ENCODE measurements around the gene RAB1B. TPM values are rescaled to one million over a fixed set of nuclear protein-coding genes. Genes with fewer than 3 reads are reported as not detected.
"Not testable (repeated sequence)": the region's sequence is repeated elsewhere in the genome, so short reads cannot be mapped to it uniquely, and the experiment has no call there.

The RAB1B gene
- total RNA-seq, 4 donors from 2014 or later: 79.0 to 124 (median 115) TPM

DNA sequence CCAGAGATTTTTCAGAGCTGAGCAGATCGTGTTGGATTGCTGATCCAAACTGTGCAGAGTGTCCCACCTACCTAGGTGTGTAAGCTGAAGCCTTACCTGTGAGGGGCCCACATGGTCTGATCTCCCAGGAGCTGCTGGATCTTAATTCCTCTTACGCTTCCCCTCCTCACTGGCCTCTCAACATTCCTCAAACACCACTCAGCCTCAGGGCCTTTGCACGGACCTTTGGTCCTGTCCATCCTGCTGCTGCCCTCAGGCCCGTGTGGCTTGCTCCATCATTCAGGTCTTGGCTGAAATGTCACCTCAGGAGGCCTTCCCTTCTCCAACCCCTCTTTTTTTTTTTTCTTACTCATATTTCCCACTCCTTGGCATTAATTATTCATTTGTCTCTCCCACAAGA is 21.1 kb upstream of the RAB1B start:
- no peaks in the 10 kb centered on the region for H3K4me1 ChIP-seq
- WGBS: 88% methylated on average over 4 of the region's 4 CpGs

DNA sequence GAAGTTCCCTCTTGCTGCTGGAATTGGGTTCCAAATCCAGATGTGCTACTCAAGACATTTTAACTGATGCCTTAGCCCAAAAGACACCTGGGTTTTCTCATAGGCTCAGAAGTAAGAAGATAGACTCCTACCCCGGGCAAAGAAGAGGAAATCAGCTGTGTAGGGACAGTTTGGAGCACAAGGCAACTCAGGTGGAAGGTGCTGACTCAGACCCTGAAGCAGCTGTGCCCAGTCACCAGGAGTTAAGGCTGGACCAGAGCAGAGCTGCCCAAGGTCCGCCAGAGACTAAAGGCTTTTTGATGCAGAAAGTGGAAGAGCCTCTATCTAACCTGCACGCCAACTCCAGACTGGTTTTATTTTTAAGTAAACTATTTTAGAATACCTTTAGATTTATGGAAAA is 20.6 kb upstream of the RAB1B start:
- Histone ChIP-seq H3K9me3 (no peaks in the 10 kb centered on the region), H3K4me3 (no peak overlapping the region), H3K27me3 (no peaks in the 10 kb centered on the region), H3K27ac (no peak overlapping the region), H3K36me3 (peaks cover 39% of the 10 kb centered on the region), H3K4me1 (no peaks in the 10 kb centered on the region)
- WGBS: 85% methylated on average over 3 of the region's 3 CpGs
- no peak for TF ChIP-seq POLR2A (IDR thresholded peaks at IDR 0.05)
- TF ChIP-seq, protein P1, sequence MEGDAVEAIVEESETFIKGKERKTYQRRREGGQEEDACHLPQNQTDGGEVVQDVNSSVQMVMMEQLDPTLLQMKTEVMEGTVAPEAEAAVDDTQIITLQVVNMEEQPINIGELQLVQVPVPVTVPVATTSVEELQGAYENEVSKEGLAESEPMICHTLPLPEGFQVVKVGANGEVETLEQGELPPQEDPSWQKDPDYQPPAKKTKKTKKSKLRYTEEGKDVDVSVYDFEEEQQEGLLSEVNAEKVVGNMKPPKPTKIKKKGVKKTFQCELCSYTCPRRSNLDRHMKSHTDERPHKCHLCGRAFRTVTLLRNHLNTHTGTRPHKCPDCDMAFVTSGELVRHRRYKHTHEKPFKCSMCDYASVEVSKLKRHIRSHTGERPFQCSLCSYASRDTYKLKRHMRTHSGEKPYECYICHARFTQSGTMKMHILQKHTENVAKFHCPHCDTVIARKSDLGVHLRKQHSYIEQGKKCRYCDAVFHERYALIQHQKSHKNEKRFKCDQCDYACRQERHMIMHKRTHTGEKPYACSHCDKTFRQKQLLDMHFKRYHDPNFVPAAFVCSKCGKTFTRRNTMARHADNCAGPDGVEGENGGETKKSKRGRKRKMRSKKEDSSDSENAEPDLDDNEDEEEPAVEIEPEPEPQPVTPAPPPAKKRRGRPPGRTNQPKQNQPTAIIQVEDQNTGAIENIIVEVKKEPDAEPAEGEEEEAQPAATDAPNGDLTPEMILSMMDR (IDR thresholded peaks at IDR 0.05): no peak
- no peak for TF ChIP-seq EP300 (IDR thresholded peaks at IDR 0.05)
- TF ChIP-seq POLR2AphosphoS5 (IDR thresholded peaks at IDR 0.05): no peak
- no peak for DNase-seq (ENCODE audit: low spot score in 2 of 2)

More for the DNA sequence above, 21.1 kb upstream of the RAB1B start:
- H3K4me3 ChIP-seq: no peak overlapping the region
- H3K36me3 ChIP-seq: peaks cover 44% of the 10 kb centered on the region
- H3K9me3 ChIP-seq: no peaks in the 10 kb centered on the region
- H3K27me3 ChIP-seq: no peaks in the 10 kb centered on the region
- TF ChIP-seq, protein P1 (IDR thresholded peaks at IDR 0.05): no peak
- TF ChIP-seq POLR2A (IDR thresholded peaks at IDR 0.05) (no peak), POLR2AphosphoS5 (IDR thresholded peaks at IDR 0.05) (no peak), EP300 (IDR thresholded peaks at IDR 0.05) (no peak)
- no peak for DNase-seq (ENCODE audit: low spot score in 2 of 2)
- no peak overlapping the region for H3K27ac ChIP-seq

DNA sequence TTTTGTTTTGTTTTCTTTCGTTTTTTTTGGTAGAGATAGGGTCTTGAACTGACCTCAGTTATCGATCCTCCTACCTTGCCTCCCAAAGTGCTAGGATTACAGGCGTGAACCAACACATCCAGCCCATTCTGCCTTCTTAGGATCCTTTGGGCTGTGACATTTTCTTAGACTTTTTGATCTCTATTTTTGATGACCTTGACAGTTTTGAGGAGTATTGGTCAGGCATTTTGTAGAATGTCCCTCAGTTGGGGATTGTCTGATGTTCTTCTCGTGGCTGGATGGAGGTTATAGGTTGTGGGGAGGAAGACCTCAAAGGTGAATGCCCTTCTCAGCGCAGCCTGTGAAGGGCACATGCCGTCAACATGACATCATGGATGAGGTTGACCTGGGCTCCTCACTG is 19.5 kb upstream of the RAB1B start:
- no peaks in the 10 kb centered on the region for H3K4me1 ChIP-seq
- TF ChIP-seq POLR2A (IDR thresholded peaks at IDR 0.05) (no peak), POLR2AphosphoS5 (IDR thresholded peaks at IDR 0.05) (no peak), EP300 (IDR thresholded peaks at IDR 0.05) (no peak)
- TF ChIP-seq, protein P1 (IDR thresholded peaks at IDR 0.05): no peak
- H3K9me3 ChIP-seq: no peaks in the 10 kb centered on the region
- no peak overlapping the region for H3K4me3 ChIP-seq
- WGBS: 96% methylated on average over 6 of the region's 6 CpGs
- peaks cover 29% of the 10 kb centered on the region for H3K36me3 ChIP-seq
- no peaks in the 10 kb centered on the region for H3K27me3 ChIP-seq
- DNase-seq (ENCODE audit: low spot score in 2 of 2): no peak
- no peak overlapping the region for H3K27ac ChIP-seq

DNA sequence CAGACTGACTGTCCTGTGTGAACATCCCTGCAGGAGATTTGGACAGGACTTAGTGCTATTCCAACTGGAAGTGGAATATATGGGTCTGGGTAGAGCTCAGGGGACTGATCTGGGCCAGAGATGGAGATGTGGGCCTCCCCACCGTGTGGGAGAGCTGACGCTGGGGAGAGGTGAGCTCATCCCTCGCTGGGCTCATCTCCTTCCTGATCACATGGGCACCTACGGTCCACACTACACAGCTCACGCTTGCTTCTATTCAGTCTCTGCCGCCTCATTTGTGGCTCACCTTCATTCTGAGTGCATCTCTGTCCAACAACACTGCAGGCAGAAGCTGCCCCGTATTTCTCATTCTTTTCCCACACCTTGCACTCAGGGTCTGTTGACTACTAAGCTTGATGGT is 16.6 kb upstream of the RAB1B start:
- Histone ChIP-seq H3K4me1 (peaks cover 1% of the 10 kb centered on the region), H3K36me3 (peaks cover 12% of the 10 kb centered on the region), H3K27me3 (no peaks in the 10 kb centered on the region), H3K4me3 (no peak overlapping the region), H3K9me3 (no peaks in the 10 kb centered on the region), H3K27ac (no peak overlapping the region)
- no peak for DNase-seq (ENCODE audit: low spot score in 2 of 2)
- 72% methylated on average over 6 of the region's 7 CpGs for WGBS
- TF ChIP-seq EP300 (IDR thresholded peaks at IDR 0.05) (no peak), POLR2A (IDR thresholded peaks at IDR 0.05) (no peak), POLR2AphosphoS5 (IDR thresholded peaks at IDR 0.05) (no peak)
- TF ChIP-seq, protein P1 (IDR thresholded peaks at IDR 0.05): no peak

DNA sequence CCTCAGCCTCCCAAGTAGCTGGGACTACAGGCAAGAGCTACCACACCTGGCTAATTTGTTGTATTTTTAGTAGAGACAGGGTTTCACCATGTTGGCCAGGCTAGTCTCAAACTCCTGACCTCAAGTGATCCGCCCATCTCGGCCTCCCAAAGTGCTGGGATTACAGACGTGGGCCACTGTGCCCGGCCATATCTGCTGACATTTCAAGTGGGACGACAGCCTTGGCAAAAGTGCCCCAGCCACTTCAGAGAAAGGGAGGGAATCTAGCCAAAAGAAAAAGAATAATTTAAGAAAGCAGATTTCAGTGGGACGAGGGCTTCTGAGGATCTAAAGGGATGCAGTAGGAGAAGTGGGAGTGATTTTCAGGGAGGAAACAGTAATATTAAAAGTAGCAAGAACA is 15.4 kb upstream of the RAB1B start:
- 58% methylated on average over 6 of the region's 6 CpGs for WGBS
- H3K27me3 ChIP-seq; DNase-seq (ENCODE audit: low spot score in 2 of 2); H3K4me1 ChIP-seq; H3K27ac ChIP-seq; H3K9me3 ChIP-seq; H3K4me3 ChIP-seq: not testable (repeated sequence)
- H3K36me3 ChIP-seq: peaks cover 12% of the 10 kb centered on the region

DNA sequence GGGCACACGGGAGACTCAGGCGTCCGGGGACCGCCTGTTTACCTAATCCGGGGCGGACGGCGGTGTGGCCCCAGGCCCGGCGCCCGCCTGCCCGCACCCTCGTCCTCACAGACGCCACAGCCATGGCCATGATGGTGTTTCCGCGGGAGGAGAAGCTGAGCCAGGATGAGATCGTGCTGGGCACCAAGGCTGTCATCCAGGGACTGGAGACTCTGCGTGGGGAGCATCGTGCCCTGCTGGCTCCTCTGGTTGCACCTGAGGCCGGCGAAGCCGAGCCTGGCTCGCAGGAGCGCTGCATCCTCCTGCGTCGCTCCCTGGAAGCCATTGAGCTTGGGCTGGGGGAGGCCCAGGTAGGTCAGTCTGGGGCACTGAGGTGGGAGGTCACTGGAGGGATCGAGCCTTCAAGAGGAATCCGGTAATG is 10.0 kb upstream of the RAB1B start:
- WGBS: 5% methylated on average over 17 of the region's 28 CpGs

More for the DNA sequence above, 10.0 kb upstream of the RAB1B start:
- DNase-seq (ENCODE audit: low spot score in 2 of 2): no peak
- Histone ChIP-seq H3K4me1 (peaks cover 21% of the 10 kb centered on the region), H3K36me3 (peaks cover 28% of the 10 kb centered on the region), H3K27me3 (no peaks in the 10 kb centered on the region), H3K9me3 (no peaks in the 10 kb centered on the region), H3K4me3 (peak overlapping the region; percentile 98), H3K27ac (no peak overlapping the region)
- TF ChIP-seq POLR2A (IDR thresholded peaks at IDR 0.05) (no peak), POLR2AphosphoS5 (IDR thresholded peaks at IDR 0.05) (no peak)
- TF ChIP-seq, protein P1 (IDR thresholded peaks at IDR 0.05): peak in 1 of 2 donors; percentile 5
